A673 (cell line): Measurements from ENCODE around the gene CLUH. TPM values are rescaled to one million over a fixed set of nuclear protein-coding genes. Genes with fewer than 3 reads are reported as not detected.
A peak's percentile ranks its signal among the peaks of the same experiment; 100 is the strongest.

ENCODE experiments used
- BruUV-seq: library from RNA; stranded (reverse); fragments of 400-500 nt; replicated peaks from 2 replicates; lab custom pipeline; 2021; lab: Mats Ljungman, UMichigan
- CTCF ChIA-PET: fragments of 300-600 bp; sonication (Branson Sonifier 250); formaldehyde crosslinking; loops from one replicate; lab custom pipeline; 2022; ENCODE audit warnings: antibody characterized with exemption; lab: Charles Lee
- POLR2A ChIA-PET: fragments of 300-600 bp; sonication (Branson Sonifier 250); formaldehyde crosslinking; loops from one replicate; lab custom pipeline; 2022; ENCODE audit warnings: antibody characterized with exemption; ENCODE audit not compliant: low non-redundant PET; lab: Charles Lee
- DNase-seq: peaks from one replicate; pipeline ENCODE4 v3.0.0-alpha.2; 2015; ENCODE audit warnings: low spot score
- H3K27ac ChIP-seq: fragments of 200-600 bp; sonication (generic); 2 replicates; pipeline ENCODE4 v1.5.1; 2016; ENCODE audit warnings: mixed run types, low read depth, mild to moderate bottlenecking, mixed read lengths, antibody characterized with exemption, low read length; ENCODE audit not compliant: poor library complexity, severe bottlenecking
- H3K27me3 ChIP-seq: fragments of 200-600 bp; sonication (generic); replicated peaks from 2 replicates; pipeline ENCODE4 v1.6.1; 2017; ENCODE audit warnings: mixed run types, low read depth, mild to moderate bottlenecking, mixed read lengths, antibody characterized with exemption, low read length; ENCODE audit not compliant: insufficient read depth, poor library complexity
- H3K36me3 ChIP-seq: fragments of 200-600 bp; sonication (generic); 2 replicates; pipeline ENCODE4 v1.6.1; 2016; ENCODE audit warnings: mixed run types, mild to moderate bottlenecking, mixed read lengths, antibody characterized with exemption, low read length; ENCODE audit not compliant: insufficient read depth, poor library complexity, severe bottlenecking
- H3K4me1 ChIP-seq: fragments of 200-600 bp; sonication (generic); 2 replicates; pipeline ENCODE4 v1.6.1; 2017; ENCODE audit warnings: mixed run types, mild to moderate bottlenecking, mixed read lengths, antibody characterized with exemption, low read length; ENCODE audit not compliant: insufficient read depth, poor library complexity, severe bottlenecking
- H3K4me3 ChIP-seq: fragments of 200-600 bp; sonication (generic); 2 replicates; pipeline ENCODE4 v1.5.1; 2016; ENCODE audit warnings: low read depth, mixed run types, mild to moderate bottlenecking, mixed read lengths, low read length; ENCODE audit not compliant: poor library complexity, severe bottlenecking
- H3K9me3 ChIP-seq: fragments of 200-600 bp; sonication (generic); 2 replicates; pipeline ENCODE4 v1.6.1; 2016; ENCODE audit warnings: mixed run types, low read depth, mild to moderate bottlenecking, mixed read lengths, antibody characterized with exemption, low read length; ENCODE audit not compliant: poor library complexity, severe bottlenecking
- EZH2 ChIP-seq: fragments of 200-600 bp; sonication (generic); IDR thresholded peaks from 2 replicates; pipeline ENCODE4 v1.6.1; 2017; ENCODE audit warnings: borderline replicate concordance, low read depth, mild to moderate bottlenecking, mixed read lengths, antibody characterized with exemption, low read length; ENCODE audit not compliant: poor library complexity, severe bottlenecking
- intact Hi-C: fragments of 100-400 bp; cut with micrococcal nuclease; formaldehyde crosslinking; loops from one replicate; pipeline ENCODE4 v1.10.0; 2022; ENCODE audit not compliant: unreplicated experiment
- microRNA-seq: library from miRNA; unstranded; fragments of <30 nt; microRNA quantifications from one replicate; pipeline ENCODE4 v1.2.0, GENCODE V29; 2021
- total RNA-seq: library from RNA; stranded (reverse); gene quantifications from 2 replicates; pipeline ENCODE4 v1.2.3, GENCODE V29; 2021
- TF ChIP-seq, protein P1 (sequence below): fragments of 300-800, 200-600 bp; sonication (generic); conservative IDR thresholded peaks from 2 replicates; pipeline ENCODE4 v1.5.1; 2017; ENCODE audit warnings: low read depth, mild to moderate bottlenecking, antibody characterized with exemption, low read length, moderate library complexity, mixed read lengths

CLUH gene
- total RNA-seq, 1 experiment from 2014 or later, result 162 TPM

- H3K4me1 ChIP-seq, result no peaks in the 10 kb centered on the region
- H3K9me3 ChIP-seq, result no peaks in the 10 kb centered on the region
- POLR2A ChIA-PET, result no interaction called here
- no peaks in the 10 kb centered on the region for H3K27me3 ChIP-seq
- TF ChIP-seq EZH2, result no peak
- TF ChIP-seq, protein P1, sequence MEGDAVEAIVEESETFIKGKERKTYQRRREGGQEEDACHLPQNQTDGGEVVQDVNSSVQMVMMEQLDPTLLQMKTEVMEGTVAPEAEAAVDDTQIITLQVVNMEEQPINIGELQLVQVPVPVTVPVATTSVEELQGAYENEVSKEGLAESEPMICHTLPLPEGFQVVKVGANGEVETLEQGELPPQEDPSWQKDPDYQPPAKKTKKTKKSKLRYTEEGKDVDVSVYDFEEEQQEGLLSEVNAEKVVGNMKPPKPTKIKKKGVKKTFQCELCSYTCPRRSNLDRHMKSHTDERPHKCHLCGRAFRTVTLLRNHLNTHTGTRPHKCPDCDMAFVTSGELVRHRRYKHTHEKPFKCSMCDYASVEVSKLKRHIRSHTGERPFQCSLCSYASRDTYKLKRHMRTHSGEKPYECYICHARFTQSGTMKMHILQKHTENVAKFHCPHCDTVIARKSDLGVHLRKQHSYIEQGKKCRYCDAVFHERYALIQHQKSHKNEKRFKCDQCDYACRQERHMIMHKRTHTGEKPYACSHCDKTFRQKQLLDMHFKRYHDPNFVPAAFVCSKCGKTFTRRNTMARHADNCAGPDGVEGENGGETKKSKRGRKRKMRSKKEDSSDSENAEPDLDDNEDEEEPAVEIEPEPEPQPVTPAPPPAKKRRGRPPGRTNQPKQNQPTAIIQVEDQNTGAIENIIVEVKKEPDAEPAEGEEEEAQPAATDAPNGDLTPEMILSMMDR, result no peak
- intact Hi-C loops, result no loop called here
- no TSS peak for BruUV-seq
- H3K27ac ChIP-seq, result no peak overlapping the region
- CTCF ChIA-PET, result no interaction called here
- H3K36me3 ChIP-seq, result peaks cover 41% of the 10 kb centered on the region
- DNase-seq, result no peak
- H3K4me3 ChIP-seq, result no peak overlapping the region
Observed at GRCh38 chr17:2644971-2645370, 66.6 kb downstream of the CLUH start.

Small RNA genes within 50 kb of the gene (microRNA-seq; reads per million reads assigned to microRNA genes)
- gene MIR1253 (not detected), gene MIR6776 (2.7 reads per million, percentile 3 among the genes with 10 or more reads in this experiment)

Other genes with a start within 250 kb of the CLUH start
- gene METTL16, start 199.9 kb downstream of the CLUH start, total RNA-seq, result 50.8 and 51.3 TPM in 2 replicates
- 210 and 212 TPM in 2 replicates for gene PAFAH1B1, start 118.1 kb downstream of the CLUH start, total RNA-seq
- 0.09 TPM in 1 of 2 replicates, not detected in the other for gene CCDC92B, start 37.9 kb upstream of the CLUH start, total RNA-seq
- 0.04 and 0.06 TPM in 2 replicates for gene RAP1GAP2, start 84.7 kb upstream of the CLUH start, total RNA-seq